Gastroesophageal sphincter (tissue), 3 donors: ENCODE measurements around the gene LRIT1.

ENCODE experiments used
- CTCF ChIP-seq, 4 experiments: fragments of 200-600 bp in 2 of 4; fragments of 450-650 bp in 2 of 4; sonication (generic) in 1 of 4; IDR thresholded peaks; one replicate each; pipeline ENCODE4 v1.5.1; 2017 to 2019; ENCODE audit warnings: antibody characterized with exemption in 4 of 4, mild to moderate bottlenecking in 2 of 4, moderate library complexity in 2 of 4
- EP300 ChIP-seq: sonication (generic); formaldehyde crosslinking; IDR thresholded peaks from one replicate; pipeline ENCODE4 v1.6.1; 2017; ENCODE audit warnings: antibody characterized with exemption, mild to moderate bottlenecking

GRCh38 chr10:84262190-84262956 is 21.0 kb upstream of the LRIT1 start:
- no peak for TF ChIP-seq EP300
- no peak for TF ChIP-seq CTCF (IDR thresholded peaks at IDR 0.05)
